Fibroblast of lung (primary cell): ENCODE data around the gene AGRN. TPM values are rescaled to one million over a fixed set of nuclear protein-coding genes. Genes with fewer than 3 reads are reported as not detected.

Source experiments
- DNase-seq, 2 donors: peaks; one replicate each; pipeline versions ENCODE4 v3.0.0 to v3.0.0-alpha.2; 2010; ENCODE audit warnings: low read depth in 2 of 2
- H2AFZ ChIP-seq: 2 replicates; pipeline ENCODE4 v1.5.1; 2012; ENCODE audit warnings: low read length, control low read depth, inconsistent platforms
- H3K27ac ChIP-seq: 2 replicates; pipeline ENCODE4 v1.5.1; 2011; ENCODE audit warnings: low read length, control low read depth; ENCODE audit not compliant: insufficient read depth
- H3K27me3 ChIP-seq: 2 replicates; pipeline ENCODE4 v1.5.1; 2011; ENCODE audit warnings: mild to moderate bottlenecking, low read length; ENCODE audit not compliant: control insufficient read depth, insufficient read depth
- H3K36me3 ChIP-seq: 2 replicates; pipeline ENCODE4 v1.5.1; 2011; ENCODE audit warnings: low read length; ENCODE audit not compliant: control insufficient read depth, insufficient read depth
- H3K4me1 ChIP-seq: 2 replicates; pipeline ENCODE4 v1.5.1; 2011; ENCODE audit warnings: low read length; ENCODE audit not compliant: control insufficient read depth, insufficient read depth; ENCODE audit errors: extremely low read depth
- H3K4me2 ChIP-seq: 2 replicates; pipeline ENCODE4 v1.5.1; 2011; ENCODE audit warnings: low read length, control low read depth; ENCODE audit not compliant: insufficient read depth; ENCODE audit errors: extremely low read depth
- H3K4me3 ChIP-seq, 4 experiments: fragments of 200-600 bp in 1 of 4; sonication (generic) in 1 of 4; replicated peaks in 1 of 4; 2 replicates each; pipeline ENCODE4 v1.5.1; 2011 to 2016; ENCODE audit warnings: low read length in 4 of 4, low read depth in 3 of 4, mild to moderate bottlenecking in 3 of 4, control low read depth in 2 of 4, inconsistent platforms in 1 of 4, mixed read lengths in 1 of 4; ENCODE audit not compliant: insufficient read depth in 1 of 4; ENCODE audit errors: control extremely low read depth in 1 of 4
- H3K79me2 ChIP-seq: 2 replicates; pipeline ENCODE4 v1.5.1; 2012; ENCODE audit warnings: mild to moderate bottlenecking, low read length, inconsistent platforms; ENCODE audit not compliant: control insufficient read depth, insufficient read depth
- H3K9ac ChIP-seq: 2 replicates; pipeline ENCODE4 v1.5.1; 2011; ENCODE audit warnings: mild to moderate bottlenecking, low read length, control low read depth; ENCODE audit not compliant: insufficient read depth
- H3K9me3 ChIP-seq: 2 replicates; pipeline ENCODE4 v1.5.1; 2012; ENCODE audit warnings: low read depth, low read length; ENCODE audit not compliant: control insufficient read depth, insufficient read depth
- H4K20me1 ChIP-seq: 2 replicates; pipeline ENCODE4 v1.5.1; 2011; ENCODE audit warnings: low read length; ENCODE audit not compliant: control insufficient read depth, insufficient read depth; ENCODE audit errors: extremely low read depth
- CTCF ChIP-seq, 2 donors: IDR thresholded peaks in 1 of 2; conservative IDR thresholded peaks in 1 of 2; 1 replicate in 1 of 2; 2 replicates in 1 of 2; pipeline ENCODE4 v1.5.1; 2011 to 2012; ENCODE audit warnings: low read length in 2 of 2, control low read depth in 1 of 2, inconsistent platforms in 1 of 2, low read depth in 1 of 2, mild to moderate bottlenecking in 1 of 2
- EZH2 ChIP-seq: IDR thresholded peaks from 2 replicates; pipeline ENCODE4 v1.5.1; 2012; ENCODE audit warnings: low read length, control low read depth, mild to moderate bottlenecking; ENCODE audit errors: missing control alignments
- polyA minus RNA-seq: library from RNA; depleted of rRNA, polyadenylated mRNA; stranded (reverse); fragments of >200 nt; gene quantifications from 2 replicates; pipeline ENCODE4 v1.2.3, GENCODE V29; 2011; ENCODE audit warnings: low replicate concordance
- polyA plus RNA-seq, 2 donors: library from polyadenylated mRNA; depleted of rRNA in 1 of 2; stranded (reverse) in 1 of 2; unstranded in 1 of 2; fragments of >200 nt; gene quantifications; 2 replicates each; pipeline ENCODE4 v1.2.1, GENCODE V29; 2011 to 2012; ENCODE audit warnings: missing spikeins in 1 of 2
- total RNA-seq: library from RNA; depleted of rRNA; stranded (reverse); fragments of >200 nt; gene quantifications from 2 replicates; pipeline ENCODE4 v1.2.1, GENCODE V29; 2014

AGRN gene
- total RNA-seq (38.3 and 50.9 TPM in 2 replicates), polyA plus RNA-seq (15.6 and 20.7 TPM in 2 replicates), polyA minus RNA-seq (28.0 and 70.5 TPM in 2 replicates)
- polyA plus RNA-seq (2012), result 43.3 and 61.1 TPM in 2 replicates

DNA sequence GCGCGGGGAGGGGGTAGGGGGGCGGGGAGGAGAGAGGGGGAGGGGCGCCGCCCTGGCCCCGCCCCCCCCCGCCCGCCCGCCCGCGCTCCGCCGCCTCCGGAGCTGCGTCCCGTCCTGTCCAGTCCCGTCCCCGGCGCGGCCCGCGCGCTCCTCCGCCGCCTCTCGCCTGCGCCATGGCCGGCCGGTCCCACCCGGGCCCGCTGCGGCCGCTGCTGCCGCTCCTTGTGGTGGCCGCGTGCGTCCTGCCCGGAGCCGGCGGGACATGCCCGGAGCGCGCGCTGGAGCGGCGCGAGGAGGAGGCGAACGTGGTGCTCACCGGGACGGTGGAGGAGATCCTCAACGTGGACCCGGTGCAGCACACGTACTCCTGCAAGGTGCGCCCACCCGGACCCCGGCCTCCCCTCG, at the start of gene AGRN:
AGRN (plus strand) TSS at position 121 of the 405 bp plus-strand sequence; CDS start at position 174, 53 bp downstream.
- Histone ChIP-seq H3K79me2 (no peaks in the 10 kb centered on the region), H2AFZ (peak within 1 kb of the TSS; percentile 53)
- no peak for DNase-seq

DNA sequence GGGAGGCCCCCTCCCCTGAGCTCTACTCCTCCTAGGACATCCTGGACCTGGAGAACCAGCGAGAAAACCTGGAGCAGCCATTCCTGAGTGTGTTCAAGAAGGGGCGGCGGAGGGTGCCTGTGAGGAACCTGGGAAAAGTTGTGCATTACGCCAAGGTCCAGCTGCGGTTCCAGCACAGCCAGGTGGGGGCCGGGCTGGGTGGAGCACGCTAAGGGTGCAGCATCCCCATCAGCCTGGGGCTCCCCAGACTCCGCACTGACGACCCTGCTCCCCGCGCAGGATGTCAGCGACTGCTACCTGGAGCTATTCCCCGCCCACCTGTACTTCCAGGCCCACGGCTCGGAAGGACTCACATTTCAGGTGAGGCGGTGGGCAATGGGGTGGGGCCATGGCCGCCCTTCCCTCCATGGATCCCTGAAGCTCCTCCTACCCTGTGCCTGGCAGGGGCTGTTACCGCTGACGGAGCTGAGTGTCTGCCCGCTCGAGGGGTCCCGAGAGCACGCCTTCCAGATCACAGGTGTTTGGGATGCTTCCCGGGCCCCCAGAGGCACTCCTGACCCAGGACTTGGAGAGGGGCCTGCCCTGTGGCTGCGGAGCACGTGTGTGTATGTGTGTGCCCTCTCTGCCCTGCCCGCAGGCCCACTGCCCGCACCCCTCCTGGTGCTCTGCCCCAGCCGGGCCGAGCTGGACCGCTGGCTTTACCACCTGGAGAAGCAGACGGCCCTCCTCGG, 49.5 kb upstream of the AGRN start:
- H3K4me2 ChIP-seq, result no peak overlapping the region
- no peak overlapping the region for H3K27ac ChIP-seq
- H3K36me3 ChIP-seq, result no peaks in the 10 kb centered on the region
- H3K79me2 ChIP-seq, result no peaks in the 10 kb centered on the region
- no peak for DNase-seq
- H3K4me3 ChIP-seq, result no peak overlapping the region
- H4K20me1 ChIP-seq, result no peaks in the 10 kb centered on the region
- no peak overlapping the region for H3K9ac ChIP-seq
- H3K4me1 ChIP-seq, result peaks cover 5% of the 10 kb centered on the region
- H2AFZ ChIP-seq, result no peak overlapping the region
- no peak for TF ChIP-seq EZH2
- no peak for TF ChIP-seq CTCF (conservative IDR thresholded peaks at IDR 0.05 in 1 of 2, IDR thresholded peaks at IDR 0.05 in 1 of 2; ENCODE audit: low read depth in 1 of 2, low read length in 2 of 2)
- H3K27me3 ChIP-seq, result no peaks in the 10 kb centered on the region
- no peaks in the 10 kb centered on the region for H3K9me3 ChIP-seq

More for the DNA sequence above, at the start of gene AGRN:
- Histone ChIP-seq H3K27ac (no peak within 1 kb of the TSS), H3K9me3 (no peaks in the 10 kb centered on the region), H3K9ac (peak within 1 kb of the TSS; percentile 53), H3K36me3 (peaks cover 9% of the 10 kb centered on the region), H4K20me1 (no peaks in the 10 kb centered on the region), H3K27me3 (no peaks in the 10 kb centered on the region), H3K4me2 (peak within 1 kb of the TSS; percentile 71), H3K4me3 (peak within 1 kb of the TSS; percentile 28 to 61 (median 54)), H3K4me1 (peaks cover 5% of the 10 kb centered on the region)
- no peak for TF ChIP-seq EZH2
- no peak for TF ChIP-seq CTCF (conservative IDR thresholded peaks at IDR 0.05 in 1 of 2, IDR thresholded peaks at IDR 0.05 in 1 of 2; ENCODE audit: low read depth in 1 of 2, low read length in 2 of 2)

DNA sequence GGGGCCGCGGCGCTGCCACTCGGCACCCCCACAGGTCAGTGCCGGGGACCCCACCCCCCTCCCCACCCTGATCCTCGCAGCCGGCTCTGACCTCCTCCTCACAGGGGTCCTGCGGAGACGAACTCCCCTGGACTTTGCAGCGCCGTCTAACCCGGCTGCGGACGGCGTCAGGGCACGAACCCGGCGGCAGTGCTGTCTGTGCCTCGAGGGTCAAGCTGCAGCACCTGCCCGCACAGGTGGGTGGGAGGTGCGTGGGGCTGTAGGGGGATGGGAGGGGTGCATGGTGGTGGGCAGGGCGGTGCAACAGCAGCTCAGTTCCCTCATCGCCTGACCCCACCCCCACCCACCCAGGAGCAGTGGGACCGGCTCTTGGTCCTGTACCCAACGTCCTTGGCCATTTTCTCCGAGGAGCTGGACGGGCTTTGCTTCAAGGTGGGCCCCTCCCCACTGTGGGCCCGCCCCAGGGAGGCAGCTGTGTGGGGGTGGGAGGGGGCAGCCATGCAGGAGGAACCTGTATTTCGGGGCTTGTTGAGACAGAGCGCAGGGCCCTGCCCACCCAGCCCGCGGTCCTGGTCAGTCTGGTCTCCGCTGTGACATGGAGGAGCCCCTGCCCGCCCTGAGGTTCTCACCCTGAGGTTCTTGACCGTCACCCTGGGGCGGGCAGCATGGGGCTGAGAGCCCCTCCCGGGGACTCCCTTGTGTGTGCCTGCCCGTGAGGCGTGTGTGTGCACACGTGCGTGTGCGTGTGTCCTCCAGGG, 48.8 kb upstream of the AGRN start:
- no peak overlapping the region for H3K4me2 ChIP-seq
- peaks cover under 1% of the 10 kb centered on the region for H3K4me1 ChIP-seq
- no peaks in the 10 kb centered on the region for H3K27me3 ChIP-seq
- no peak overlapping the region for H3K4me3 ChIP-seq
- H3K9me3 ChIP-seq, result no peaks in the 10 kb centered on the region
- H3K79me2 ChIP-seq, result no peaks in the 10 kb centered on the region
- H3K9ac ChIP-seq, result no peak overlapping the region
- no peaks in the 10 kb centered on the region for H4K20me1 ChIP-seq
- H3K27ac ChIP-seq, result no peak overlapping the region
- DNase-seq, result no peak
- TF ChIP-seq CTCF (conservative IDR thresholded peaks at IDR 0.05 in 1 of 2, IDR thresholded peaks at IDR 0.05 in 1 of 2; ENCODE audit: low read depth in 1 of 2, low read length in 2 of 2), result no peak
- H3K36me3 ChIP-seq, result no peaks in the 10 kb centered on the region
- no peak overlapping the region for H2AFZ ChIP-seq
